ENCODE data around the gene MAP4K5. TPM values are rescaled to one million over a fixed set of nuclear protein-coding genes. Genes with fewer than 3 reads are reported as not detected.

Gene MAP4K5
- total and polyA plus RNA-seq, 9 donors, result 32.4 to 202 (median 63.8) TPM

- Histone ChIP-seq H3K4me1 (ENCODE audit: insufficient read depth) (peaks cover 8% of the 10 kb centered on the region), H3K4me3 (no peak overlapping the region), H3K27ac (peak overlapping the region in 1 of 2 donors; percentile 55), H3K36me3 (no peaks in the 10 kb centered on the region), H3K9me3 (no peaks in the 10 kb centered on the region), H3K27me3 (no peaks in the 10 kb centered on the region)
- 8 to 11% (median 9%) methylated on average over 9 of the region's 9 CpGs for WGBS, 3 donors
- peak; percentile 74 to 88 (median 81) for DNase-seq
- TF ChIP-seq POLR2A (IDR thresholded peaks at IDR 0.05), result no peak
- TF ChIP-seq EP300 (IDR thresholded peaks at IDR 0.05), result no peak
- no peak for TF ChIP-seq CTCF (IDR thresholded peaks at IDR 0.05)
- intact Hi-C loops (cut with DNase I), result loop anchor here in 2 of 4 donors (5.0 kb wide), 2 partner anchors 51 to 84 kb away; no protein-coding TSS in a partner anchor
Observed at GRCh38 chr14:50388256-50388931, 144.0 kb downstream of the MAP4K5 start.

- peak overlapping the region in 1 of 2 donors; percentile 55 for H3K27ac ChIP-seq
- H3K4me3 ChIP-seq, result no peak overlapping the region
- H3K9me3 ChIP-seq, result no peaks in the 10 kb centered on the region
- intact Hi-C loops (cut with DNase I), result loop anchor here in 2 of 4 donors (5.0 kb wide), 2 partner anchors 50 to 85 kb away; no protein-coding TSS in a partner anchor
- peaks cover 5% of the 10 kb centered on the region for H3K4me1 ChIP-seq (ENCODE audit: insufficient read depth)
- TF ChIP-seq CTCF (IDR thresholded peaks at IDR 0.05), result no peak
- TF ChIP-seq POLR2A (IDR thresholded peaks at IDR 0.05), result no peak
- TF ChIP-seq EP300 (IDR thresholded peaks at IDR 0.05), result no peak
- DNase-seq, result no peak
- no peaks in the 10 kb centered on the region for H3K27me3 ChIP-seq
- H3K36me3 ChIP-seq, result no peaks in the 10 kb centered on the region
- WGBS, 3 donors, result 95 to 100% (median 96%) methylated on average over 1 of the region's 1 CpG
Observed at GRCh38 chr14:50387548-50387947, 144.8 kb downstream of the MAP4K5 start.

GRCh38 chr14:50383618-50384225 lies 148.6 kb downstream of the MAP4K5 start:
- no peak for DNase-seq
- WGBS, 3 donors, result 16 to 39% (median 34%) methylated on average over 3 of the region's 3 CpGs
- no peaks in the 10 kb centered on the region for H3K36me3 ChIP-seq
- peaks cover 3% of the 10 kb centered on the region for H3K4me1 ChIP-seq (ENCODE audit: insufficient read depth)
- H3K27me3 ChIP-seq, result no peaks in the 10 kb centered on the region
- H3K27ac ChIP-seq, result no peak overlapping the region
- TF ChIP-seq EP300 (IDR thresholded peaks at IDR 0.05) (no peak), CTCF (IDR thresholded peaks at IDR 0.05) (peak in 1 of 3 donors; percentile 32)
- H3K4me3 ChIP-seq, result no peak overlapping the region
- H3K9me3 ChIP-seq, result no peaks in the 10 kb centered on the region
- intact Hi-C loops (cut with DNase I), result no loop called here

- H3K27ac ChIP-seq, result no peak overlapping the region
- WGBS, 3 donors, result 90 to 94% (median 93%) methylated on average over 14 of the region's 14 CpGs
- no peaks in the 10 kb centered on the region for H3K36me3 ChIP-seq
- H3K9me3 ChIP-seq, result no peaks in the 10 kb centered on the region
- H3K4me1 ChIP-seq (ENCODE audit: insufficient read depth), result peaks cover 1% of the 10 kb centered on the region
- intact Hi-C loops (cut with DNase I), result no loop called here
- no peaks in the 10 kb centered on the region for H3K27me3 ChIP-seq
- no peak for DNase-seq
- TF ChIP-seq CTCF (IDR thresholded peaks at IDR 0.05), result no peak
- no peak for TF ChIP-seq EP300 (IDR thresholded peaks at IDR 0.05)
- no peak for TF ChIP-seq POLR2A (IDR thresholded peaks at IDR 0.05)
- no peak overlapping the region for H3K4me3 ChIP-seq
Observed at GRCh38 chr14:50381823-50382287, 150.5 kb downstream of the MAP4K5 start.

Data from ovary (tissue), 9 donors.